IMR-90 (cell line): Measurements from ENCODE around the gene EGFL7. TPM values are rescaled to one million over a fixed set of nuclear protein-coding genes. Genes with fewer than 3 reads are reported as not detected.

Experiments
- ATAC-seq: fragments of 200-7000 bp; cut with Tn5 transposase; 2 replicates; pipeline ENCODE4 v1.9.1; 2020; ENCODE audit warnings: low read depth, mild to moderate bottlenecking, moderate library complexity
- BruUV-seq: library from RNA; stranded (reverse); fragments of 400-500 nt; replicated peaks from 2 replicates; lab custom pipeline; 2021; lab: Mats Ljungman, UMichigan
- CTCF ChIA-PET: fragments of 300-600 bp; formaldehyde crosslinking; extraction: SDS; loops from one replicate; lab custom pipeline; 2021; ENCODE audit warnings: antibody characterized with exemption; lab: Yijun Ruan, JAX
- POLR2A ChIA-PET: fragments of 300-600 bp; sonication (Branson Sonifier 250); formaldehyde crosslinking; loops from one replicate; lab custom pipeline; 2022; ENCODE audit warnings: antibody characterized with exemption; ENCODE audit not compliant: unreplicated experiment; lab: Charles Lee
- DNase-seq: peaks from one replicate; pipeline ENCODE4 v3.0.0; 2013
- H2AFZ ChIP-seq: replicated peaks from 2 replicates; pipeline ENCODE3; 2013; ENCODE audit warnings: low read length, mild to moderate bottlenecking; ENCODE audit not compliant: poor library complexity
- H2AK5ac ChIP-seq: 2 replicates; pipeline ENCODE4 v1.6.1; 2013; ENCODE audit warnings: low read depth, low read length, inconsistent platforms
- H2AK9ac ChIP-seq: replicated peaks from 2 replicates; pipeline ENCODE3; 2013; ENCODE audit warnings: mild to moderate bottlenecking, low read depth, low read length, moderate library complexity; ENCODE audit not compliant: poor library complexity
- H2BK120ac ChIP-seq: 2 replicates; pipeline ENCODE4 v1.6.1; 2013; ENCODE audit warnings: low read depth, low read length, inconsistent platforms
- H2BK15ac ChIP-seq: 3 replicates; pipeline ENCODE4 v1.6.1; 2013; ENCODE audit warnings: low read depth, low read length, inconsistent platforms
- H2BK20ac ChIP-seq: 2 replicates; pipeline ENCODE4 v1.6.1; 2013; ENCODE audit warnings: low read depth, mild to moderate bottlenecking, inconsistent platforms, low read length, moderate library complexity
- H2BK5ac ChIP-seq: 2 replicates; pipeline ENCODE4 v1.6.1; 2013; ENCODE audit warnings: mild to moderate bottlenecking, low read depth, low read length, inconsistent platforms; ENCODE audit not compliant: poor library complexity, severe bottlenecking
- H3K14ac ChIP-seq: replicated peaks from 2 replicates; pipeline ENCODE4 v1.6.1; 2013; ENCODE audit warnings: low read depth, low read length, inconsistent platforms
- H3K18ac ChIP-seq: 2 replicates; pipeline ENCODE4 v1.6.1; 2013; ENCODE audit warnings: low read depth, low read length, control low read depth
- H3K23ac ChIP-seq: 2 replicates; pipeline ENCODE4 v1.6.1; 2013; ENCODE audit warnings: low read depth, low read length, inconsistent platforms
- H3K27ac ChIP-seq: 2 replicates; pipeline ENCODE4 v1.5.1; 2013; ENCODE audit warnings: mild to moderate bottlenecking, control low read depth, low read length; ENCODE audit not compliant: insufficient read depth
- H3K27me3 ChIP-seq: 2 replicates; pipeline ENCODE4 v1.6.1; 2013; ENCODE audit warnings: low read length; ENCODE audit not compliant: control insufficient read depth, insufficient read depth
- H3K36me3 ChIP-seq: 2 replicates; pipeline ENCODE4 v1.6.1; 2013; ENCODE audit warnings: low read length, mixed read lengths; ENCODE audit not compliant: control insufficient read depth, insufficient read depth
- H3K4ac ChIP-seq: 2 replicates; pipeline ENCODE4 v1.6.1; 2013; ENCODE audit warnings: low read depth, low read length, inconsistent platforms
- H3K4me1 ChIP-seq: 2 replicates; pipeline ENCODE4 v1.6.1; 2013; ENCODE audit warnings: low read length, mixed read lengths; ENCODE audit not compliant: control insufficient read depth, insufficient read depth
- H3K4me2 ChIP-seq: 2 replicates; pipeline ENCODE4 v1.6.1; 2013; ENCODE audit warnings: low read depth, mild to moderate bottlenecking, control low read depth, low read length, moderate library complexity
- H3K4me3 ChIP-seq: 2 replicates; pipeline ENCODE4 v1.5.1; 2013; ENCODE audit warnings: low read depth, mild to moderate bottlenecking, control low read depth, low read length, moderate library complexity; ENCODE audit not compliant: insufficient read depth
- H3K56ac ChIP-seq: 2 replicates; pipeline ENCODE4 v1.6.1; 2013; ENCODE audit warnings: low read length, inconsistent platforms; ENCODE audit not compliant: insufficient read depth; ENCODE audit errors: extremely low read depth
- H3K79me1 ChIP-seq, 2 experiments: 2 replicates each; pipeline ENCODE4 v1.6.1; 2013; ENCODE audit warnings: low read length in 2 of 2, inconsistent platforms in 1 of 2, low read depth in 1 of 2
- H3K9ac ChIP-seq: 2 replicates; pipeline ENCODE4 v1.6.1; 2013; ENCODE audit warnings: low read depth, low read length, control low read depth
- H3K9me1 ChIP-seq: 2 replicates; pipeline ENCODE4 v1.6.1; 2013; ENCODE audit warnings: low read length, inconsistent platforms; ENCODE audit not compliant: insufficient read depth
- H3K9me3 ChIP-seq: 2 replicates; pipeline ENCODE4 v1.6.1; 2013; ENCODE audit warnings: low read length; ENCODE audit not compliant: control insufficient read depth, insufficient read depth
- H4K20me1 ChIP-seq: 2 replicates; pipeline ENCODE4 v1.6.1; 2013; ENCODE audit warnings: low read length, inconsistent platforms; ENCODE audit not compliant: insufficient read depth
- H4K5ac ChIP-seq: 2 replicates; pipeline ENCODE4 v1.6.1; 2013; ENCODE audit warnings: mild to moderate bottlenecking, low read depth, low read length, control low read depth
- H4K8ac ChIP-seq, 2 experiments: 2 replicates each; pipeline ENCODE4 v1.6.1; 2013; ENCODE audit warnings: low read depth in 2 of 2, low read length in 2 of 2, control low read depth in 1 of 2, inconsistent platforms in 1 of 2
- H4K91ac ChIP-seq: 2 replicates; pipeline ENCODE4 v1.6.1; 2013; ENCODE audit warnings: low read depth, low read length, inconsistent platforms; ENCODE audit not compliant: insufficient read depth
- BHLHE40 ChIP-seq: fragments of 150-350 bp; IDR thresholded peaks from 2 replicates; pipeline ENCODE4 v1.6.1; 2016; ENCODE audit warnings: mild to moderate bottlenecking, low read depth, low read length
- CEBPB ChIP-seq: IDR thresholded peaks from 2 replicates; pipeline ENCODE4 v1.6.1; 2012; ENCODE audit warnings: low read depth, low read length, improper control_type of control experiment
- RAD21 ChIP-seq: IDR thresholded peaks from 2 replicates; pipeline ENCODE4 v1.6.1; 2012; ENCODE audit warnings: low read length, improper control_type of control experiment
- WGBS, 2 experiments: methylation state at CpG; one replicate each; pipeline versions ENCODE4 v1.1.5 to v1.1.7; 2013; ENCODE audit warnings: missing lambda C conversion rate in 2 of 2; ENCODE audit not compliant: insufficient read length in 1 of 2; ENCODE audit errors: extremely low coverage in 2 of 2; 5-methylcytosine and 5-hydroxymethylcytosine counted together
- dilution Hi-C: fragments of 300-500 bp; cut with HindIII; formaldehyde crosslinking; loops from one replicate; pipeline ENCODE4 v1.14.3; 2018; ENCODE audit warnings: low sequenced_read_pairs; ENCODE audit not compliant: unreplicated experiment
- in situ Hi-C: fragments of 300-500 bp; cut with MboI; formaldehyde crosslinking; loops from 3 replicates; pipeline ENCODE4 v1.14.3; 2019; ENCODE audit warnings: low sequenced_read_pairs, inconsistent platforms, mixed read lengths
- intact Hi-C: fragments of 100-400 bp; cut with micrococcal nuclease; formaldehyde crosslinking; loops from 2 replicates; pipeline ENCODE4 v1.10.0; 2022
- polyA plus RNA-seq, 3 experiments: library from polyadenylated mRNA; depleted of rRNA; stranded (reverse); fragments of >200 nt; gene quantifications; 2 replicates each; pipeline ENCODE4 v1.2.3, GENCODE V29; 2012; ENCODE audit warnings: low replicate concordance in 1 of 3
- total RNA-seq: library from RNA; depleted of rRNA; stranded (reverse); fragments of >200 nt; gene quantifications from 2 replicates; pipeline ENCODE4 v1.2.3, GENCODE V29; 2012

Gene EGFL7
- total and polyA plus RNA-seq, 2 of the 4 experiments (the other 2 are of a cell fraction), result 2.2 to 10.4 TPM

DNA sequence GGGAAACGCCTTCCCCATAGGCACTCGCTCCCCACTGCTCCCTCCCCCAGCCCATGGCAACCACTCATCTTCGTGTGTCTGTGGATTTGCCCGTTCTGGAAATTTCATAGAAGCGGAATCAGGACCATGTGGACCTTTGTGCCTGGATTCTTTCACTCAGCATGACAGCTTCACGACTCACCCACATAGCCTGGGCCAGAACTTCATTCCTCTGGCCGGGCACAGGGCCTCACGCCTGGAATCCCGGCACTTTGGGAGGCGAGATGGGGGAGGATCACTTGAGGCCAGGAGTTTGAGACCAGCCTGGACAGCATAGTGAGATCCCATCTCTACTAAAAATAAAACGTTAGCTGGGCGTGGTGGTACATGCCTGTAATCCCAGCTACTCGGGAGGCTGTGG is 37.6 kb downstream of the EGFL7 start:
- 0 out of 2 replicates have a peak, but pooled peaks cover 2% of the 10 kb centered on the region for H3K4me1 ChIP-seq

More for the DNA sequence above, 37.6 kb downstream of the EGFL7 start:
- no peaks in the 10 kb centered on the region for H4K20me1 ChIP-seq
- no peak overlapping the region for H2AFZ ChIP-seq
- no peaks in the 10 kb centered on the region for H3K9me1 ChIP-seq
- ChIA-PET POLR2A (no interaction called here), CTCF (no interaction called here)
- no peak overlapping the region for H3K14ac ChIP-seq
- intact Hi-C loops, result no loop called here
- H3K36me3 ChIP-seq, result no peaks in the 10 kb centered on the region
- H3K27me3 ChIP-seq, result peaks cover 31% of the 10 kb centered on the region
- H3K9ac ChIP-seq, result no peak overlapping the region
- H4K91ac ChIP-seq, result no peak overlapping the region
- in situ Hi-C loops, result no loop called here
- no peak overlapping the region for H3K18ac ChIP-seq
- no peak overlapping the region for H3K27ac ChIP-seq
- H4K5ac ChIP-seq, result no peak overlapping the region
- no peaks in the 10 kb centered on the region for H3K9me3 ChIP-seq
- no peak overlapping the region for H2BK15ac ChIP-seq
- H4K8ac ChIP-seq, result no peak overlapping the region
- H2BK120ac ChIP-seq, result no peak overlapping the region
- peak overlapping the region; percentile 61 for H2AK9ac ChIP-seq
- H3K56ac ChIP-seq, result no peak overlapping the region
- DNase-seq, result peak; percentile 44
- no TSS peak for BruUV-seq
- H2AK5ac ChIP-seq, result no peak overlapping the region
- no peak overlapping the region for H2BK5ac ChIP-seq
- H3K23ac ChIP-seq, result no peak overlapping the region
- H3K79me1 ChIP-seq, result no peaks in the 10 kb centered on the region
- ATAC-seq, result peak; percentile 28
- dilution Hi-C loops, result no loop called here
- H3K4me3 ChIP-seq, result no peak overlapping the region
- no peak overlapping the region for H3K4ac ChIP-seq
- no peak for TF ChIP-seq BHLHE40
- no peak for TF ChIP-seq RAD21
- TF ChIP-seq CEBPB, result no peak
- WGBS, 2 experiments, result 87% methylated on average over 5 of the region's 13 CpGs; no CpG with 5 or more reads in 1 of the 2 experiments
- no peak overlapping the region for H2BK20ac ChIP-seq
- H3K4me2 ChIP-seq, result no peak overlapping the region
